Astrocyte (in vitro differentiated cells and primary cell): ENCODE results near the gene IFT172. TPM values are rescaled to one million over a fixed set of nuclear protein-coding genes. Genes with fewer than 3 reads are reported as not detected.

ENCODE experiments used
- DNase-seq: peaks from one replicate; pipeline ENCODE4 v3.0.0-alpha.2; 2010; ENCODE audit warnings: low read depth
- FAIRE-seq: peaks from 2 replicates; lab custom pipeline; 2011; peaks lifted over from hg19 to GRCh38; lab: Jason Lieb, UNC
- H2AFZ ChIP-seq: 2 replicates; pipeline ENCODE4 v1.6.0; 2012; ENCODE audit warnings: low read depth, low read length, inconsistent platforms
- H3K27ac ChIP-seq: 2 replicates; pipeline ENCODE4 v1.5.1; 2011; ENCODE audit warnings: low read depth, low read length, inconsistent platforms
- H3K27me3 ChIP-seq: 2 replicates; pipeline ENCODE4 v1.6.0; 2011; ENCODE audit warnings: low read length, inconsistent platforms; ENCODE audit not compliant: insufficient read depth
- H3K36me3 ChIP-seq: 2 replicates; pipeline ENCODE4 v1.5.1; 2011; ENCODE audit warnings: low read length, inconsistent platforms; ENCODE audit not compliant: insufficient read depth
- H3K4me1 ChIP-seq: 2 replicates; pipeline ENCODE4 v1.5.1; 2011; ENCODE audit warnings: low read length, inconsistent platforms; ENCODE audit not compliant: insufficient read depth
- H3K4me2 ChIP-seq: 2 replicates; pipeline ENCODE4 v1.6.0; 2012; ENCODE audit warnings: low read length, inconsistent platforms
- H3K4me3 ChIP-seq: 2 replicates; pipeline ENCODE4 v1.5.1; 2011; ENCODE audit warnings: low read depth, mild to moderate bottlenecking, low read length, inconsistent platforms; ENCODE audit not compliant: insufficient read depth
- H3K79me2 ChIP-seq: 2 replicates; pipeline ENCODE4 v1.6.0; 2012; ENCODE audit warnings: mild to moderate bottlenecking, low read length, inconsistent platforms; ENCODE audit not compliant: insufficient read depth
- H3K9ac ChIP-seq: 2 replicates; pipeline ENCODE4 v1.6.0; 2012; ENCODE audit warnings: mild to moderate bottlenecking, low read length, inconsistent platforms
- H3K9me3 ChIP-seq: 2 replicates; pipeline ENCODE4 v1.5.1; 2012; ENCODE audit warnings: low read depth, mild to moderate bottlenecking, low read length, inconsistent platforms; ENCODE audit not compliant: insufficient read depth
- H4K20me1 ChIP-seq: 2 replicates; pipeline ENCODE4 v1.6.0; 2012; ENCODE audit warnings: low read length, inconsistent platforms; ENCODE audit not compliant: insufficient read depth
- H3K27ac Mint-ChIP-seq: one replicate; pipeline ENCODE4 v1.8.0; 2021; ENCODE audit warnings: mild to moderate bottlenecking, mixed read lengths; ENCODE audit not compliant: unreplicated experiment
- H3K27me3 Mint-ChIP-seq: one replicate; pipeline ENCODE4 v1.8.0; 2021; ENCODE audit warnings: low read depth, mixed read lengths; ENCODE audit not compliant: unreplicated experiment
- H3K36me3 Mint-ChIP-seq: one replicate; pipeline ENCODE4 v1.8.0; 2021; ENCODE audit warnings: low read depth, mixed read lengths; ENCODE audit not compliant: unreplicated experiment
- H3K4me1 Mint-ChIP-seq: one replicate; pipeline ENCODE4 v1.8.0; 2021; ENCODE audit warnings: low read depth, mixed read lengths; ENCODE audit not compliant: unreplicated experiment
- H3K4me3 Mint-ChIP-seq: one replicate; pipeline ENCODE4 v1.8.0; 2021; ENCODE audit warnings: mild to moderate bottlenecking, moderate library complexity, mixed read lengths; ENCODE audit not compliant: unreplicated experiment
- H3K9me3 Mint-ChIP-seq: one replicate; pipeline ENCODE4 v1.8.0; 2021; ENCODE audit warnings: mild to moderate bottlenecking, mixed read lengths; ENCODE audit not compliant: unreplicated experiment
- CTCF ChIP-seq: IDR thresholded peaks from 2 replicates; pipeline ENCODE4 v1.5.1; 2011; ENCODE audit warnings: low read depth, mild to moderate bottlenecking, inconsistent platforms, low read length, moderate library complexity; ENCODE audit not compliant: insufficient read depth
- EZH2 ChIP-seq: IDR thresholded peaks from 2 replicates; pipeline ENCODE4 v1.6.1; 2012; ENCODE audit warnings: mild to moderate bottlenecking, low read length, inconsistent platforms; ENCODE audit not compliant: insufficient read depth
- total RNA-seq: library from RNA; stranded (reverse); gene quantifications from 2 replicates; pipeline ENCODE4 v1.2.1, GENCODE V29; 2021

The IFT172 gene
- total RNA-seq, 1 donor from 2014 or later = 15.4 TPM

GRCh38 chr2:27489118-27489497, 435 bp downstream of the IFT172 start:
- peaks cover 12% of the 10 kb centered on the region for H3K4me1 ChIP-seq
- H3K27ac ChIP-seq = peak overlapping the region; percentile 66
- Mint-ChIP-seq H3K36me3 (peaks cover 2% of the 10 kb centered on the region), H3K27me3 (peaks cover 2% of the 10 kb centered on the region), H3K4me1 (no peaks in the 10 kb centered on the region), H3K9me3 (peaks cover 1% of the 10 kb centered on the region), H3K4me3 (peak overlapping the region; percentile 92), H3K27ac (peak overlapping the region; percentile 89)
- H3K4me3 ChIP-seq = peak overlapping the region; percentile 89
- H3K36me3 ChIP-seq = peaks cover 4% of the 10 kb centered on the region
- H3K79me2 ChIP-seq = peaks cover 10% of the 10 kb centered on the region
- no peaks in the 10 kb centered on the region for H3K9me3 ChIP-seq
- FAIRE-seq (no peak), DNase-seq (peak; percentile 28)
- H3K27me3 ChIP-seq = no peaks in the 10 kb centered on the region
- H4K20me1 ChIP-seq = no peaks in the 10 kb centered on the region
- peak overlapping the region; percentile 83 for H3K9ac ChIP-seq
- TF ChIP-seq CTCF = peak; percentile 6
- no peak for TF ChIP-seq EZH2
- H2AFZ ChIP-seq = peak overlapping the region; percentile 96
- H3K4me2 ChIP-seq = peak overlapping the region; percentile 95

- H3K9me3 Mint-ChIP-seq = no peaks in the 10 kb centered on the region
- Histone ChIP-seq H2AFZ (no peak overlapping the region), H3K4me2 (no peak overlapping the region), H3K4me1 (peaks cover 8% of the 10 kb centered on the region), H3K27me3 (no peaks in the 10 kb centered on the region), H3K4me3 (no peak overlapping the region), H3K27ac (no peak overlapping the region), H3K9me3 (no peaks in the 10 kb centered on the region), H3K36me3 (peaks cover 4% of the 10 kb centered on the region), H3K79me2 (peaks cover 10% of the 10 kb centered on the region), H3K9ac (no peak overlapping the region), H4K20me1 (no peaks in the 10 kb centered on the region)
- no peak overlapping the region for H3K4me3 Mint-ChIP-seq
- no peak overlapping the region for H3K27ac Mint-ChIP-seq
- peaks cover 9% of the 10 kb centered on the region for H3K36me3 Mint-ChIP-seq
- FAIRE-seq = no peak
- DNase-seq = no peak
- TF ChIP-seq CTCF = no peak
- TF ChIP-seq EZH2 = no peak
- H3K27me3 Mint-ChIP-seq = no peaks in the 10 kb centered on the region
- H3K4me1 Mint-ChIP-seq = no peaks in the 10 kb centered on the region
Measured at GRCh38 chr2:27485496-27485895, 4.0 kb downstream of the IFT172 start.

GRCh38 chr2:27471961-27472360, 17.6 kb downstream of the IFT172 start:
- no peaks in the 10 kb centered on the region for H3K4me1 Mint-ChIP-seq
- no peak overlapping the region for H3K4me3 ChIP-seq
- TF ChIP-seq EZH2 (no peak), CTCF (no peak)
- H4K20me1 ChIP-seq = no peaks in the 10 kb centered on the region
- H3K4me3 Mint-ChIP-seq = no peak overlapping the region
- no peak overlapping the region for H3K27ac Mint-ChIP-seq
- H3K27ac ChIP-seq = no peak overlapping the region
- no peak for FAIRE-seq
- H3K79me2 ChIP-seq = no peaks in the 10 kb centered on the region
- H3K9ac ChIP-seq = no peak overlapping the region
- no peaks in the 10 kb centered on the region for H3K9me3 ChIP-seq
- H3K9me3 Mint-ChIP-seq = no peaks in the 10 kb centered on the region
- no peak overlapping the region for H2AFZ ChIP-seq
- no peaks in the 10 kb centered on the region for H3K4me1 ChIP-seq
- peaks cover 25% of the 10 kb centered on the region for H3K36me3 ChIP-seq
- H3K27me3 Mint-ChIP-seq = no peaks in the 10 kb centered on the region
- H3K27me3 ChIP-seq = no peaks in the 10 kb centered on the region
- no peak for DNase-seq
- H3K36me3 Mint-ChIP-seq = peaks cover 15% of the 10 kb centered on the region
- no peak overlapping the region for H3K4me2 ChIP-seq
